BLaER1 treated with 17β-estradiol and CSF1 and Interleukin-3, amounts not matched to agents 10 nM and 100 nM (cell line): ENCODE results near the gene LPCAT1.
"Not testable (repeated sequence)": the region's sequence is repeated elsewhere in the genome, so short reads cannot be mapped to it uniquely, and the experiment has no call there.

Experiments
- H3K27ac ChIP-seq, 11 experiments: shearing (Covaris generic); formaldehyde crosslinking; 2 replicates each; pipeline ENCODE4 v1.8.1; 2022
- H3K27me3 ChIP-seq, 11 experiments: shearing (Covaris generic); formaldehyde crosslinking; 2 replicates each; pipeline ENCODE4 v1.8.1; 2022
- H3K36me3 ChIP-seq, 11 experiments: shearing (Covaris generic); formaldehyde crosslinking; 2 replicates each; pipeline ENCODE4 v1.8.1; 2022
- H3K4me1 ChIP-seq, 10 experiments: shearing (Covaris generic); formaldehyde crosslinking; 2 replicates each; pipeline ENCODE4 v1.8.1; 2022
- H3K4me2 ChIP-seq, 11 experiments: shearing (Covaris generic); formaldehyde crosslinking; 2 replicates each; pipeline ENCODE4 v1.8.1; 2022
- H3K4me3 ChIP-seq, 10 experiments: shearing (Covaris generic); formaldehyde crosslinking; 2 replicates each; pipeline ENCODE4 v1.8.1; 2022
- H3K9ac ChIP-seq, 11 experiments: shearing (Covaris generic); formaldehyde crosslinking; 2 replicates each; pipeline ENCODE4 v1.8.1; 2022
- H3K9me3 ChIP-seq, 11 experiments: shearing (Covaris generic); formaldehyde crosslinking; replicated peaks in 1 of 11; 2 replicates each; pipeline ENCODE4 v1.8.1; 2022
- H4K20me1 ChIP-seq, 11 experiments: shearing (Covaris generic); formaldehyde crosslinking; 2 replicates each; pipeline ENCODE4 v1.8.1; 2022
- Cebpa-rat ChIP-seq, 11 experiments: shearing (Covaris generic); IDR thresholded peaks; 2 replicates each; pipeline ENCODE4 v1.8.1; 2022

Gene LPCAT1

DNA sequence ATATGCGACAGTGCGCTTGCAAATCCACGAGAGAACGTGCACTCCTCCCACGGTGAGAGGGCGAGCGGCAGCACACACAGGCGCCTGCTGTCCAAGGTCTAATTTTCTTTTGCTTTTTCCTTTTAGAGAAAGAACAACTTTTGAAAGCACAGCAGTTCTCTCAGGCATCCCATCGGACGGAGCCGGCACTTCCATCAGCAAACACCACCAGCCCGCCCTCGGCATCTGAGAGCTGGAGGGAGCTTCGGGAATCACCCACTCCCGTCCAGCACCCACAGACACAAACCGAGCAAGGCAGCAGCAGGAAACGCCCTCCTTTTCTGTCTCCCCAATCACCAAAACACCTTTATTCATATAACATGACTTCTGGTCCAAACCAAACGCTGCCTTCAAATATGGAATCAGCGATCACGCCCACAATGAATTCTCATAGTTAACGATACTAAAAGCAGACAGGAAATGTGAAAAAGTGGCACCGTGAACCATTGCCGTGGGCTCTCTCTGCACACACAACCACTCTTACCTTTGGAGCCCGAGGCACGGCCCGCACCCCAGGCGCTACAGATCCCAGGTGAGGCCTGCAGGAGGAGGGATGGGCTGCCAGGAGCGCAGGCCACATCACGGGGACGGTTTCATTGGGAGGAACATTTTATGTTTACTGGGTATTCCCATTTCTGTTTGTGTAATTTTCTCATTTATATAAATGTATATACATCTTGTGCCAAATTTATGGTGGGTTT, 14.2 kb downstream of the LPCAT1 start:
- H3K27me3 ChIP-seq = no peaks in the 10 kb centered on the region
- peaks cover 47 to 78% (median 67%) of the 10 kb centered on the region in 11 experiments for H3K36me3 ChIP-seq
- no peak overlapping the region for H3K9ac ChIP-seq
- no peak overlapping the region for H3K4me2 ChIP-seq
- H3K4me3 ChIP-seq = no peak overlapping the region
- no peak overlapping the region for H3K27ac ChIP-seq
- no peaks in the 10 kb centered on the region for H3K9me3 ChIP-seq
- peaks cover 40 to 64% (median 54%) of the 10 kb centered on the region in 10 experiments for H3K4me1 ChIP-seq
- TF ChIP-seq Cebpa-rat (IDR thresholded peaks at IDR 0.05) = no peak
- peaks cover 95 to 100% (median 100%) of the 10 kb centered on the region in 11 experiments for H4K20me1 ChIP-seq

DNA sequence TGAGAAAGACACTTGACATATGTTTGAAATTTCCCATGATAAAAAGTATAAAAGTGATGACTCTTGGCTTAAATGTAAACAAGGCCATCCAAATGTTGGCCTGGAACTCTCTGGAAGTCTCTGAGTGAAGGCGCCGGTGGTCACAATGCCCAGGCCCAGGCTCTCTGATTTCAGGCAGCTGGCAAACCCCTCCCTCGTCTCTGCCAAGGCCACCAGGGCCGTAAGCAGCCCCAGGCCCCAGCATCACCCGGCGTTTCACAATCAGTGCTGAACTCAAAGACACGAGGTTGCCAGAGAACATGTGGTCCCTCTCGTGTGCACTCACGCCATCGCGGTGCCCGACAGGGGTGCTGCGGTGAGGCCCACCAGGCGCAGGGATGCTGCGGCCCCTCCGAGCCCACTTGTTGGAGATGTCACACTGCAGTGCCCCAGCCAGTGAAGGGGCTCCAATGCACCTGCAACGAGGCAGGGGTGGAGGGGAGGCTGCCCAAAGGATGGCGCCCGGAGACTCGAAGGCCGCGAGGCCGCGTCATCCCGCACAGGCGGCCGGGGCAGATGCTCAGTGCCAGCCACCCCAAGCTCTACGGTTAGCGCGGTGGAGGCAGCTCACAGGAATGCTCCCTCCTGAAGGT, 15.0 kb downstream of the LPCAT1 start:
- no peak overlapping the region for H3K4me3 ChIP-seq
- H3K36me3 ChIP-seq = peaks cover 40 to 71% (median 59%) of the 10 kb centered on the region in 11 experiments
- H3K4me2 ChIP-seq = no peak overlapping the region
- H3K27me3 ChIP-seq = no peaks in the 10 kb centered on the region
- H3K9me3 ChIP-seq = no peaks in the 10 kb centered on the region
- H3K9ac ChIP-seq = no peak overlapping the region
- no peak for TF ChIP-seq Cebpa-rat (IDR thresholded peaks at IDR 0.05)
- H3K27ac ChIP-seq = no peak overlapping the region
- H3K4me1 ChIP-seq = peaks cover 40 to 64% (median 54%) of the 10 kb centered on the region in 10 experiments
- peaks cover 87 to 100% (median 100%) of the 10 kb centered on the region in 11 experiments for H4K20me1 ChIP-seq

DNA sequence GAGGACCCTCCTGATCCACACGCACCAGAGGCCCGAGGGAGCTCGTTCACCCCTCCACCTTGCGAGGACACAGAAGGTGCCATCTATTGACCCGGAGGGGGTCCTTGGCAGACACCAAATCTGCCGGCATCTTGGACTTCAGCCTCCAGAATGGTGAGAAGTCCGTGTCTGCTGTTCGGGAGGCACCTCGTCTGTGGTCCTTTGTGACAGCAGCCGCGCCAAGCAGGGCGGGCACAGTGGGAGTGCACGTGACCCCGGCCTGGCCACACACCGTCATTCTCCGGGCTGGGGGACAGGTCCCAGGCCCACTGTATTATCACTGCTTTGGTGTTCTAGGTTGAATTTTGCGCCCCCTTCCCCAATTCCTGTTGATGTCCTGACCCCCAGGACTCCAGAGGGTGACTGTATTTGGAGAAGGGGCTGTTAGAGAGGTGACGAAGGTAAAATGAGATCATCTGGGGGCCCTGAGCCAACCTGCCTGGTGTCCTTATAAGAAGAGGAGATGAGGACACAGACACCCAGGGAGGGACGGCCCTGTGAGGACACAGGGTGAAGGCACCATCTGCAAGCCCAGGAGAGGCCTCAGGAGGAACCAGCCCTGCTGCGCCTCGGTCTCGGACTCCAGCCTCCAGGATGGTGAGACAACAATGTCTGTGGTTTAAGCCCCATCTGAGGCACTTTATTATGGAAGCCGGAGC, 15.7 kb downstream of the LPCAT1 start:
- Histone ChIP-seq H3K4me2 (peak overlapping the region in 1 of 11 experiments; percentile 88; a peak in 2 of 22 replicates), H4K20me1 (peaks cover 83 to 100% (median 100%) of the 10 kb centered on the region in 11 experiments), H3K4me1 (peaks cover 47 to 64% (median 54%) of the 10 kb centered on the region in 10 experiments), H3K9me3 (no peaks in the 10 kb centered on the region), H3K27ac (no peak overlapping the region), H3K9ac (no peak overlapping the region), H3K27me3 (no peaks in the 10 kb centered on the region), H3K4me3 (no peak overlapping the region), H3K36me3 (peaks cover 38 to 65% (median 54%) of the 10 kb centered on the region in 11 experiments)
- no peak for TF ChIP-seq Cebpa-rat (IDR thresholded peaks at IDR 0.05)

DNA sequence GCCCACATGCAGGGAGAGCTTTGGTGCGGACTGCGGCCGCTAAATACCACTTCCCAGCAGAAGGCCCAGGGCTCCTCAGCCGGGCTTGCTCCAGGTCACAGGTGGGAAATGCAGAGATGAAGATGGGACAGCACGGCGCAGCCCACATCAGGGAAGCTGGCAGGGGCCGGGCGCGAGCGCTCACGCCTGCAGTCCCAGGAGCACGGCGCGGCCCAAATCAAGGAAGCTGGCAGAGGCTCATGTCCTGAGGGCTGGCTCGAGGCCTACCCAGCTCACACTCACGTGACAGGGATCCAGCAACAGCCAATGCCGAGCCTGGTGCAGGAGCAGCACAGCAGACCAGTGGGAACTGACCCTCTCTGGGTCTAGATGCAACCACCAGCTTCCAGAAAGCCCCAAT, 16.3 kb downstream of the LPCAT1 start:
- peak overlapping the region in 2 of 11 experiments; percentile 13 to 30; a peak in 3 of 22 replicates for H3K9ac ChIP-seq
- H3K27me3 ChIP-seq = no peaks in the 10 kb centered on the region
- H4K20me1 ChIP-seq = peaks cover 80 to 100% (median 100%) of the 10 kb centered on the region in 11 experiments
- H3K9me3 ChIP-seq = no peaks in the 10 kb centered on the region
- no peak for TF ChIP-seq Cebpa-rat (IDR thresholded peaks at IDR 0.05)
- peaks cover 32 to 58% (median 48%) of the 10 kb centered on the region in 11 experiments for H3K36me3 ChIP-seq
- H3K4me3 ChIP-seq = no peak overlapping the region
- peak overlapping the region in 7 of 11 experiments; percentile 14 to 88 (median 81); a peak in 6 of 22 replicates for H3K4me2 ChIP-seq
- H3K4me1 ChIP-seq = peaks cover 47 to 65% (median 57%) of the 10 kb centered on the region in 10 experiments
- H3K27ac ChIP-seq = no peak overlapping the region

DNA sequence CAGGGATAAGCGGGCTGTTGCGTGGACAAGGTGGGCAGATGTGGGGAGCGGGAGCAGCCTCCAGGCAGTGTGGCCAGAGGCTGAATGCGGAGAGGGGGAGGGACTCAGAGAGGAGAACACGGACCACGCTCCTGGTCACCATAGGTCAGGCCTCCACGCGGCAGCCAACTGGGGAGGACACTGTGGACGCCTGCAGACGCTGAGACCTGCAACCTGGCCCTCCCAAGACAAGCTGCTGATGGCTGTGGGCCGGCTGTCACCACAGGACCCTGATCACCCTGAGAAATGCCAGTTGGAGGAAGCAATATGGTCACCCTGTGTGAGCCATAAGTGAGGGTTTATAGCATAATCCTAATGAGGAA, 16.8 kb downstream of the LPCAT1 start:
- H3K4me1 ChIP-seq = peaks cover 52 to 65% (median 62%) of the 10 kb centered on the region in 10 experiments
- H3K4me3 ChIP-seq = no peak overlapping the region
- H3K4me2 ChIP-seq = peak overlapping the region; percentile 54 to 97 (median 84); a peak in 16 of 22 replicates
- H3K27ac ChIP-seq = no peak overlapping the region
- no peaks in the 10 kb centered on the region for H3K27me3 ChIP-seq
- peaks cover 27 to 54% (median 43%) of the 10 kb centered on the region in 11 experiments for H3K36me3 ChIP-seq
- no peak for TF ChIP-seq Cebpa-rat (IDR thresholded peaks at IDR 0.05)
- H3K9me3 ChIP-seq = no peaks in the 10 kb centered on the region
- H4K20me1 ChIP-seq = peaks cover 75 to 100% (median 100%) of the 10 kb centered on the region in 11 experiments
- H3K9ac ChIP-seq = peak overlapping the region in 3 of 11 experiments; percentile 11 to 30 (median 13); a peak in 5 of 22 replicates

DNA sequence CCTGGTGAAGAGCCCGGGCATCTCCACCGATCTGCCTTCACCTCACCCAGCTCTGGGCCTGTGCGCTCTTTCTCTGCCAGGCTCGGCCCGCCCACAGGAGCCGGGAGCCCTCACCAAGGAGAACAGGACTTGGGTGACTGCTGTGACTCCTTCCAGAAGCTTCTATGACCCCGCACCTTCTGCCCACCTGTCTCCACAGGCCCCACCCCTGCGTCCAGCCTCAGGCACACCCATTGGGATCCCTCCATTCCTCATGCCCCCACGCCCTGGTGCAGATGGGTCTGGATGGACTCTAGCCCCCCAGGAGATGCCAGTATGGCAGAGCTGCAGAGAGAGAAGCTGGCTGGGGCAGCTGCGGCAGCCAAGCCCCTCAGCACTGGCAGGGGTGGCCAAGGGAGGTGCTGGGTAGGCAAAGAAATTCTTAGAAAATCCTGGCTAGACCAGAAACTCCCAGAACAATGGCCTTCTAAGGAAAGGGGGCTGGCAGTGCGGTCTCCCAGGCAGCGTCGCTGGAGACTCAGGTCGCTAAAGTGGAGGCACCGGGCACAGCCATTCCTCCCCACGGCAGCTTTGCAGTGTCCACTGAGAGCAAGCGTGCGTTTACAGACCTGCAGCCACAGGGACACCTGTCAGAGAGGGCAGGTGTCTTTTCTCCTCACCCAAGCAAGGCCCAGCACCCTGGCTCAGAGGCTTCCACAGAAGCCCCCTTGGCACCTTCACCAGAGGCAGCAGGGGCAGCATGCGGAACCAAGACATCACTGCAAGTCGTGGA, 17.3 kb downstream of the LPCAT1 start:
- TF ChIP-seq Cebpa-rat (IDR thresholded peaks at IDR 0.05) = no peak
- H3K4me1 ChIP-seq = peaks cover 58 to 69% (median 66%) of the 10 kb centered on the region in 10 experiments
- peak overlapping the region; percentile 54 to 97 (median 84); a peak in 21 of 22 replicates for H3K4me2 ChIP-seq
- peaks cover 23 to 51% (median 41%) of the 10 kb centered on the region in 11 experiments for H3K36me3 ChIP-seq
- peaks cover 74 to 100% (median 100%) of the 10 kb centered on the region in 11 experiments for H4K20me1 ChIP-seq
- no peak overlapping the region; a peak in 1 of 22 replicates for H3K27ac ChIP-seq
- H3K4me3 ChIP-seq = no peak overlapping the region; a peak in 1 of 20 replicates
- H3K27me3 ChIP-seq = no peaks in the 10 kb centered on the region
- no peaks in the 10 kb centered on the region for H3K9me3 ChIP-seq
- peak overlapping the region in 7 of 11 experiments; percentile 11 to 39 (median 23); a peak in 10 of 22 replicates for H3K9ac ChIP-seq

DNA sequence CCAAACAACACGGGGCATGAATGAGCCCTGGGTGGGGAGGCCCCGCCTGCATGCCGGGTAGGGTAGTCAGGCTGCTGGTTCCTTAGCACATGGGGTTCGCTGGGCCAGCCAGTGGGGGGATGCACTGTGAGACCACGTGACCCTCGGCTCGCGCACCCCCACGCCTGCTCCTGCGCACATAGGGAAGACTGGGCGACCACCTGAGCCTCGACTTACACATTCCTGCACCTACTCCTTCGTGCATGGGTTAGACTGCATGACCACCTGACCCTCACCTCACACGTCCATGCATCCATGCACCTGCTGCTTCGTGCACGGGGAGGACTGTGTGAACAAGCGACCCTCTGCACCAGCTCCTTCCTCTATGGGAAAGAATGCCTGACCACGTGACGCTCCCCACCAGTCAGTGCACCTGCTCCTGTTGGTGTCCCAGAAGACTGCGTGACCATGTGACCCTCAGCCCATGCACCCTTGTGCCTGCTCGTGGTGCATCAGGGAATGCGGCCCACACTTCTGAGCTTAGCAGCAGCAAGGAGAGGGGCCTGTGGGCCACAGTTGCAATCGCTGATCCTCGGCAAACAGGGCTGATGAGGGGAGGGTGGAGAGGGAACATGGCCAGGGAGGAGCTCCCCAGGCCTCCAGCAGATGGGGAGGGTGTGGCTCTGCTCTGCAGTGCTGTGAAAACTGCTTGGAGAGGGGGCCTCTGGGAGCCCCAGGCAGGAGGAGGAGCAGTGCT, 18.1 kb downstream of the LPCAT1 start:
- peaks cover 72 to 100% (median 100%) of the 10 kb centered on the region in 11 experiments for H4K20me1 ChIP-seq
- peaks cover 25 to 51% (median 42%) of the 10 kb centered on the region in 11 experiments for H3K36me3 ChIP-seq
- H3K27ac ChIP-seq = no peak overlapping the region

DNA sequence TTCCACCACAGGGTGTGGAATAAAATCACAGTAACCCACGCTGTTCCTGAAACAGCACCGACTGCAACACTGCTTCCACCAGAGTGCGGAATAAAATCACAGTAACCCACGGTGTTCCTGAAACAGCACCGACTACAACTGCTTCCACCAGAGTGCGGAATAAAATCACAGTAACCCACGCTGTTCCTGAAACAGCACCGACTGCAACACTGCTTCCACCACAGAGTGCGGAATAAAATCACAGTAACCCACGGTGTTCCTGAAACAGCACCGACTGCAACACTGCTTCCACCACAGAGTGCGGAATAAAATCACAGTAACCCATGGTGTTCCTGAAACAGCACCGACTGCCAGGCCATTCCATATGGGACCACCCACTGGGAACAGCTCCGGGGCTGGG, 18.7 kb downstream of the LPCAT1 start:
- not testable (repeated sequence) for H3K9ac ChIP-seq, H3K9me3 ChIP-seq, H3K27ac ChIP-seq, H3K4me3 ChIP-seq, H3K27me3 ChIP-seq
- peaks cover 21 to 49% (median 40%) of the 10 kb centered on the region in 11 experiments for H3K36me3 ChIP-seq
- H4K20me1 ChIP-seq = peaks cover 71 to 100% (median 100%) of the 10 kb centered on the region in 11 experiments
- peaks cover 71 to 81% (median 78%) of the 10 kb centered on the region in 10 experiments for H3K4me1 ChIP-seq
- H3K4me2 ChIP-seq = peak overlapping the region; percentile 59 to 97 (median 84); a peak in 16 of 22 replicates

More for the DNA sequence above, 18.1 kb downstream of the LPCAT1 start:
- Histone ChIP-seq H3K4me2 (peak overlapping the region; percentile 54 to 97 (median 84)), H3K27me3 (no peaks in the 10 kb centered on the region), H3K4me1 (peaks cover 65 to 76% (median 74%) of the 10 kb centered on the region in 10 experiments), H3K9me3 (no peaks in the 10 kb centered on the region), H3K4me3 (no peak overlapping the region), H3K9ac (peak overlapping the region in 6 of 11 experiments; percentile 11 to 39 (median 24); a peak in 6 of 22 replicates)
- no peak for TF ChIP-seq Cebpa-rat (IDR thresholded peaks at IDR 0.05)
